H9 (cell line): ENCODE results near the gene NUBPL. TPM values are rescaled to one million over a fixed set of nuclear protein-coding genes. Genes with fewer than 3 reads are reported as not detected.

ENCODE experiments used
- DNase-seq: peaks from one replicate; pipeline ENCODE4 v3.0.0-alpha.2; 2017
- H2AFZ ChIP-seq: one replicate; pipeline ENCODE4 v1.6.1; 2013; ENCODE audit warnings: mild to moderate bottlenecking, low read length, control low read depth, moderate library complexity
- H2AK5ac ChIP-seq: 2 replicates; pipeline ENCODE4 v1.6.1; 2013; ENCODE audit warnings: low read length, control low read depth, mixed read lengths; ENCODE audit not compliant: insufficient read length
- H2BK120ac ChIP-seq: one replicate; pipeline ENCODE4 v1.6.1; 2013; ENCODE audit warnings: low read depth, mild to moderate bottlenecking, low read length, control low read depth, inconsistent platforms; ENCODE audit not compliant: poor library complexity, severe bottlenecking
- H2BK12ac ChIP-seq: 2 replicates; pipeline ENCODE4 v1.6.1; 2013; ENCODE audit warnings: low read length, control low read depth, mixed read lengths, low read depth; ENCODE audit not compliant: insufficient read length
- H2BK15ac ChIP-seq: 2 replicates; pipeline ENCODE4 v1.6.1; 2013; ENCODE audit warnings: low read depth, low read length, control low read depth
- H2BK20ac ChIP-seq: one replicate; pipeline ENCODE4 v1.6.1; 2013; ENCODE audit warnings: low read depth, mild to moderate bottlenecking, low read length, control low read depth, inconsistent platforms; ENCODE audit not compliant: poor library complexity, severe bottlenecking
- H2BK5ac ChIP-seq: 2 replicates; pipeline ENCODE4 v1.6.1; 2013; ENCODE audit warnings: low read length, control low read depth, mixed read lengths; ENCODE audit not compliant: insufficient read length
- H3K14ac ChIP-seq: 2 replicates; pipeline ENCODE4 v1.6.1; 2013; ENCODE audit warnings: low read length, control low read depth; ENCODE audit not compliant: insufficient read depth
- H3K18ac ChIP-seq: 2 replicates; pipeline ENCODE4 v1.6.1; 2013; ENCODE audit warnings: low read depth, mild to moderate bottlenecking, mixed read lengths, low read length, control low read depth; ENCODE audit not compliant: insufficient read length
- H3K23ac ChIP-seq: 2 replicates; pipeline ENCODE4 v1.6.1; 2013; ENCODE audit warnings: low read length, control low read depth, mixed read lengths, low read depth; ENCODE audit not compliant: insufficient read length
- H3K23me2 ChIP-seq: 2 replicates; pipeline ENCODE4 v1.6.1; 2013; ENCODE audit warnings: low read depth, mild to moderate bottlenecking, mixed read lengths, low read length, control low read depth; ENCODE audit not compliant: insufficient read length, poor library complexity, severe bottlenecking
- H3K27ac ChIP-seq: 2 replicates; pipeline ENCODE4 v1.5.1; 2013; ENCODE audit warnings: low read length, control low read depth, mixed read lengths, low read depth; ENCODE audit not compliant: insufficient read length
- H3K27me3 ChIP-seq: 2 replicates; pipeline ENCODE4 v1.6.1; 2013; ENCODE audit warnings: low read length, control low read depth, inconsistent platforms; ENCODE audit not compliant: insufficient read depth
- H3K4ac ChIP-seq: 2 replicates; pipeline ENCODE4 v1.6.1; 2013; ENCODE audit warnings: low read depth, mild to moderate bottlenecking, control low read depth, inconsistent platforms, low read length, moderate library complexity
- H3K4me1 ChIP-seq: 2 replicates; pipeline ENCODE4 v1.6.1; 2013; ENCODE audit warnings: low read length, control low read depth, inconsistent platforms; ENCODE audit not compliant: insufficient read depth
- H3K4me2 ChIP-seq: 2 replicates; pipeline ENCODE4 v1.6.1; 2013; ENCODE audit warnings: low read length, control low read depth, mixed read lengths; ENCODE audit not compliant: insufficient read length, insufficient read depth
- H3K56ac ChIP-seq: 2 replicates; pipeline ENCODE4 v1.6.1; 2013; ENCODE audit warnings: low read depth, mild to moderate bottlenecking, mixed read lengths, low read length, control low read depth; ENCODE audit not compliant: insufficient read length
- H3K79me1 ChIP-seq: 2 replicates; pipeline ENCODE4 v1.6.1; 2013; ENCODE audit warnings: low read depth, mild to moderate bottlenecking, moderate library complexity, low read length, control low read depth, inconsistent platforms; ENCODE audit not compliant: insufficient read depth, poor library complexity, severe bottlenecking
- H3K79me2 ChIP-seq: 2 replicates; pipeline ENCODE4 v1.6.1; 2013; ENCODE audit warnings: low read length, control low read depth, inconsistent platforms; ENCODE audit not compliant: insufficient read depth
- H3K9ac ChIP-seq: 2 replicates; pipeline ENCODE4 v1.6.1; 2013; ENCODE audit warnings: low read length, control low read depth, mixed read lengths; ENCODE audit not compliant: insufficient read length; ENCODE audit errors: extremely low read depth
- H3K9me3 ChIP-seq: one replicate; pipeline ENCODE4 v1.6.1; 2013; ENCODE audit warnings: low read depth, low read length, inconsistent platforms; ENCODE audit not compliant: control insufficient read depth
- H3T11ph ChIP-seq: one replicate; pipeline ENCODE4 v1.6.1; 2013; ENCODE audit warnings: mild to moderate bottlenecking, low read length, control low read depth, inconsistent platforms
- H4K20me1 ChIP-seq: one replicate; pipeline ENCODE4 v1.6.1; 2013; ENCODE audit not compliant: control insufficient read depth, insufficient read length, insufficient read depth
- H4K5ac ChIP-seq: 2 replicates; pipeline ENCODE4 v1.6.1; 2013; ENCODE audit warnings: low read depth, mild to moderate bottlenecking, mixed read lengths, low read length, control low read depth; ENCODE audit not compliant: insufficient read length
- H4K8ac ChIP-seq: replicated peaks from 2 replicates; pipeline ENCODE4 v1.6.1; 2013; ENCODE audit warnings: low read length, control low read depth, mixed read lengths, low read depth; ENCODE audit not compliant: insufficient read length
- H4K91ac ChIP-seq: 2 replicates; pipeline ENCODE4 v1.6.1; 2013; ENCODE audit warnings: low read depth, mild to moderate bottlenecking, moderate library complexity, mixed read lengths, low read length, control low read depth; ENCODE audit not compliant: insufficient read length
- H3K27ac Mint-ChIP-seq, 3 experiments: 2 replicates in 2 of 3; 3 replicates in 1 of 3; pipeline ENCODE4 v1.8.0; 2020 to 2021; ENCODE audit warnings: mixed read lengths in 3 of 3, mild to moderate bottlenecking in 1 of 3, moderate library complexity in 1 of 3
- H3K27me3 Mint-ChIP-seq: 2 replicates; pipeline ENCODE4 v1.8.0; 2021; ENCODE audit warnings: low read depth, mild to moderate bottlenecking, moderate library complexity, mixed read lengths
- H3K36me3 Mint-ChIP-seq, 3 experiments: 2 replicates in 2 of 3; 3 replicates in 1 of 3; pipeline ENCODE4 v1.8.0; 2020 to 2021; ENCODE audit warnings: low read depth in 3 of 3, mixed read lengths in 3 of 3; ENCODE audit not compliant: insufficient read depth in 1 of 3
- H3K4me1 Mint-ChIP-seq, 2 experiments: 2 replicates each; pipeline ENCODE4 v1.8.0; 2020; ENCODE audit warnings: mixed read lengths in 2 of 2
- H3K4me3 Mint-ChIP-seq, 2 experiments: 2 replicates in 1 of 2; 3 replicates in 1 of 2; pipeline ENCODE4 v1.8.0; 2020 to 2021; ENCODE audit warnings: mild to moderate bottlenecking in 2 of 2, mixed read lengths in 2 of 2, moderate library complexity in 1 of 2
- H3K9me3 Mint-ChIP-seq, 2 experiments: 2 replicates in 1 of 2; 3 replicates in 1 of 2; pipeline ENCODE4 v1.8.0; 2020; ENCODE audit warnings: mild to moderate bottlenecking in 2 of 2, mixed read lengths in 2 of 2, moderate library complexity in 1 of 2
- WGBS: extraction: QIAGEN DNeasy Blood & Tissue Kit; methylation state at CpG from one replicate; pipeline ENCODE4 v1.1.7; 2013; ENCODE audit warnings: missing lambda C conversion rate, low lambda C conversion rate, mixed read lengths; ENCODE audit not compliant: insufficient read length; ENCODE audit errors: extremely low coverage; 5-methylcytosine and 5-hydroxymethylcytosine counted together
- total RNA-seq: library from RNA; stranded (reverse); gene quantifications from 2 replicates; pipeline ENCODE4 v1.2.1, GENCODE V29; 2021
- TF ChIP-seq, protein P1 (sequence below): fragments of 200-600 bp; sonication (generic); conservative IDR thresholded peaks from 3 replicates; pipeline ENCODE4 v1.8.0; 2021; ENCODE audit warnings: antibody characterized with exemption, mild to moderate bottlenecking

The NUBPL gene
- total RNA-seq, 1 experiment from 2014 or later: 14.8 TPM

DNA sequence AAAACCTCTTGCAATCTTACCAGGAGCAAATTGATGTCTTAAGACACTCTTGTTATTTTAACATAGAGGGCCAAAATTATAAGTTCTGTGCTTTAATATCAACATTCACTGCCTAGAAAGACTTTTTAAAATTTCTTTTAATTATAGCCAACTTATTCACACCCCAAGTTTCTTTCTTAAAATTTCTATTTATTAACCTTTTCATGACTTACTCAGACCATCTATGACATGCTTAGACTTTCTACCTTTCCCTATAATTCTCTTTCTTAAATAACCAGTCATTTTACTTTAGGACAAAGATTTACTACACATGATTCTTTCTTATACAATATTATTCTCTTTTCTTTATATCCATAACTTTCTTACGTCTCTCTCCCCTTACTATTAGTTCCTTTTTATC lies 220.4 kb downstream of the NUBPL start:
- H3K4me1 Mint-ChIP-seq: no peaks in the 10 kb centered on the region
- no peak for DNase-seq
- no peak overlapping the region for H3K18ac ChIP-seq
- no peak overlapping the region for H2BK15ac ChIP-seq
- H3K23me2 ChIP-seq: no peaks in the 10 kb centered on the region
- no peak overlapping the region for H3K14ac ChIP-seq
- no peak overlapping the region for H3T11ph ChIP-seq
- no peak overlapping the region for H3K4ac ChIP-seq
- H3K27me3 Mint-ChIP-seq: no peaks in the 10 kb centered on the region
- no peak overlapping the region for H3K4me3 Mint-ChIP-seq
- H4K5ac ChIP-seq: no peak overlapping the region
- WGBS: 100% methylated on average over 1 of the region's 1 CpG
- no peaks in the 10 kb centered on the region for H4K20me1 ChIP-seq
- H3K27me3 ChIP-seq: no peaks in the 10 kb centered on the region
- H2BK5ac ChIP-seq: no peak overlapping the region
- H3K27ac ChIP-seq: no peak overlapping the region
- H3K9me3 ChIP-seq: peaks cover 20% of the 10 kb centered on the region
- H2AFZ ChIP-seq: no peak overlapping the region
- no peak overlapping the region for H2BK12ac ChIP-seq
- peaks cover 56 to 57% of the 10 kb centered on the region in 2 experiments for H3K9me3 Mint-ChIP-seq
- no peaks in the 10 kb centered on the region for H3K4me1 ChIP-seq
- H2BK20ac ChIP-seq: no peak overlapping the region
- TF ChIP-seq, protein P1, sequence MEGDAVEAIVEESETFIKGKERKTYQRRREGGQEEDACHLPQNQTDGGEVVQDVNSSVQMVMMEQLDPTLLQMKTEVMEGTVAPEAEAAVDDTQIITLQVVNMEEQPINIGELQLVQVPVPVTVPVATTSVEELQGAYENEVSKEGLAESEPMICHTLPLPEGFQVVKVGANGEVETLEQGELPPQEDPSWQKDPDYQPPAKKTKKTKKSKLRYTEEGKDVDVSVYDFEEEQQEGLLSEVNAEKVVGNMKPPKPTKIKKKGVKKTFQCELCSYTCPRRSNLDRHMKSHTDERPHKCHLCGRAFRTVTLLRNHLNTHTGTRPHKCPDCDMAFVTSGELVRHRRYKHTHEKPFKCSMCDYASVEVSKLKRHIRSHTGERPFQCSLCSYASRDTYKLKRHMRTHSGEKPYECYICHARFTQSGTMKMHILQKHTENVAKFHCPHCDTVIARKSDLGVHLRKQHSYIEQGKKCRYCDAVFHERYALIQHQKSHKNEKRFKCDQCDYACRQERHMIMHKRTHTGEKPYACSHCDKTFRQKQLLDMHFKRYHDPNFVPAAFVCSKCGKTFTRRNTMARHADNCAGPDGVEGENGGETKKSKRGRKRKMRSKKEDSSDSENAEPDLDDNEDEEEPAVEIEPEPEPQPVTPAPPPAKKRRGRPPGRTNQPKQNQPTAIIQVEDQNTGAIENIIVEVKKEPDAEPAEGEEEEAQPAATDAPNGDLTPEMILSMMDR: no peak
- no peak overlapping the region for H3K4me2 ChIP-seq
- no peak overlapping the region for H4K91ac ChIP-seq
- H4K8ac ChIP-seq: no peak overlapping the region
- no peaks in the 10 kb centered on the region for H3K79me1 ChIP-seq
- peaks cover 10 to 29% (median 23%) of the 10 kb centered on the region in 3 experiments for H3K36me3 Mint-ChIP-seq
- no peak overlapping the region for H2BK120ac ChIP-seq
- H3K23ac ChIP-seq: no peak overlapping the region
- H3K9ac ChIP-seq: no peak overlapping the region
- H3K27ac Mint-ChIP-seq: no peak overlapping the region
- H3K79me2 ChIP-seq: no peaks in the 10 kb centered on the region; the same call in 1 of the 2 replicates
- no peak overlapping the region for H3K56ac ChIP-seq
- H2AK5ac ChIP-seq: no peak overlapping the region
